Astrocyte of the spinal cord (primary cell): ENCODE data around the gene CASK.
"Not testable (repeated sequence)": the region's sequence is repeated elsewhere in the genome, so short reads cannot be mapped to it uniquely, and the experiment has no call there.

Experiments used
- DNase-seq: peaks from one replicate; pipeline ENCODE4 v3.0.0; 2011; ENCODE audit warnings: low read depth, low spot score
- H3K4me3 ChIP-seq: 2 replicates; pipeline ENCODE4 v1.5.1; 2011; ENCODE audit warnings: low read depth, mild to moderate bottlenecking, low read length, moderate library complexity
- in situ Hi-C: cut with HindIII; loops from 2 replicates; pipeline ENCODE4 v1.10.0; 2017; ENCODE audit warnings: low sequenced_read_pairs
- TF ChIP-seq, protein P1 (sequence below): IDR thresholded peaks from 2 replicates; pipeline ENCODE4 v1.5.1; 2012; ENCODE audit warnings: low read depth, mild to moderate bottlenecking, low read length, inconsistent platforms

The CASK gene

DNA sequence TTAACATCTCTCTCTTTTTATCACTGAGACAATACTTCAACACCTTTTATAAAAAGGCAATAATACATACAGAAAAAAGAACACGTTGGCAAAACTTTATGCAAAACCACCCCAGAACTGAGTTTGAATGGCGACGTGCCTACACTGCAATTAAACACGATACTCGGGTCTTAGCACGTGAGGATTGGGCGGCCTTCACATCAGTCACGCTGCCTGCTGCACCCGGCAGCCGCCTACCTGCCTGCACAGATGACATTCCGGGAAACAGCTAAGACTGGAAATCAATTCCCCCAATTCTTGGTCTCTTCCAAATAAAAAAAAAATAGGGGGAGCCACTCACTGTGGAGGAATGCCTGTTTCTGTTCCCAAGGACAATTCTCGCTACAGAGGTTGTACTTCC, 408.0 kb downstream of the CASK start:
- TF ChIP-seq, protein P1, sequence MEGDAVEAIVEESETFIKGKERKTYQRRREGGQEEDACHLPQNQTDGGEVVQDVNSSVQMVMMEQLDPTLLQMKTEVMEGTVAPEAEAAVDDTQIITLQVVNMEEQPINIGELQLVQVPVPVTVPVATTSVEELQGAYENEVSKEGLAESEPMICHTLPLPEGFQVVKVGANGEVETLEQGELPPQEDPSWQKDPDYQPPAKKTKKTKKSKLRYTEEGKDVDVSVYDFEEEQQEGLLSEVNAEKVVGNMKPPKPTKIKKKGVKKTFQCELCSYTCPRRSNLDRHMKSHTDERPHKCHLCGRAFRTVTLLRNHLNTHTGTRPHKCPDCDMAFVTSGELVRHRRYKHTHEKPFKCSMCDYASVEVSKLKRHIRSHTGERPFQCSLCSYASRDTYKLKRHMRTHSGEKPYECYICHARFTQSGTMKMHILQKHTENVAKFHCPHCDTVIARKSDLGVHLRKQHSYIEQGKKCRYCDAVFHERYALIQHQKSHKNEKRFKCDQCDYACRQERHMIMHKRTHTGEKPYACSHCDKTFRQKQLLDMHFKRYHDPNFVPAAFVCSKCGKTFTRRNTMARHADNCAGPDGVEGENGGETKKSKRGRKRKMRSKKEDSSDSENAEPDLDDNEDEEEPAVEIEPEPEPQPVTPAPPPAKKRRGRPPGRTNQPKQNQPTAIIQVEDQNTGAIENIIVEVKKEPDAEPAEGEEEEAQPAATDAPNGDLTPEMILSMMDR = no peak
- in situ Hi-C loops = no loop called here

GRCh38 chrX:41514179-41514578, 409.2 kb downstream of the CASK start:
- in situ Hi-C loops = no loop called here
- H3K4me3 ChIP-seq = no peak overlapping the region
- DNase-seq = no peak
- TF ChIP-seq, protein P1 = no peak

More for the DNA sequence above, 408.0 kb downstream of the CASK start:
- no peak overlapping the region for H3K4me3 ChIP-seq
- no peak for DNase-seq

- H3K4me3 ChIP-seq, DNase-seq, in situ Hi-C loops: not testable (repeated sequence)
These were observed 410.5 kb downstream of the CASK start for GRCh38 chrX:41512853-41513252.

GRCh38 chrX:41512394-41512793, 411.0 kb downstream of the CASK start:
- DNase-seq = no peak
- TF ChIP-seq, protein P1 = no peak
- in situ Hi-C loops = no loop called here
- no peak overlapping the region for H3K4me3 ChIP-seq

- DNase-seq = no peak
- no peak overlapping the region for H3K4me3 ChIP-seq
- in situ Hi-C loops = no loop called here
- TF ChIP-seq, protein P1 = no peak
These were observed 415.4 kb downstream of the CASK start for GRCh38 chrX:41507919-41508318.

DNA sequence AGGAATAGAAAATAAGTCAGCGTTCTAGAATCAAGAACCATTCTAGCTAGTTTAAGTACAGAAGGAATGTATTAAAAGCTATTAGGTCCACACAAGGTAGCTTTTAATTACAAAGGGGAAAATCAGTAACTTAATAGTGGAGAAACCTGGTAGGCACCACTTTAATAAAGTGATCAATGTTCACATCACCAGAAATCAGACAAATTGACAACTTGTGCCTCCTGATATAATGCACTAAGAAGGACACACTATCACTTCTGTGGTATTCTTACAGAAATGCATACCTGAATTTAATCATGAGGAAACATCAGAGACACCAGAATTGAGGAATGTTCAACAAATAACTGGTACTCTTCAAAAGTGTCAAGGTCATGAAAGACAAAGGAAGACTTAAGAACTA, 421.4 kb downstream of the CASK start:
- in situ Hi-C loops = no loop called here
- DNase-seq = no peak
- TF ChIP-seq, protein P1 = no peak
- no peak overlapping the region for H3K4me3 ChIP-seq

DNA sequence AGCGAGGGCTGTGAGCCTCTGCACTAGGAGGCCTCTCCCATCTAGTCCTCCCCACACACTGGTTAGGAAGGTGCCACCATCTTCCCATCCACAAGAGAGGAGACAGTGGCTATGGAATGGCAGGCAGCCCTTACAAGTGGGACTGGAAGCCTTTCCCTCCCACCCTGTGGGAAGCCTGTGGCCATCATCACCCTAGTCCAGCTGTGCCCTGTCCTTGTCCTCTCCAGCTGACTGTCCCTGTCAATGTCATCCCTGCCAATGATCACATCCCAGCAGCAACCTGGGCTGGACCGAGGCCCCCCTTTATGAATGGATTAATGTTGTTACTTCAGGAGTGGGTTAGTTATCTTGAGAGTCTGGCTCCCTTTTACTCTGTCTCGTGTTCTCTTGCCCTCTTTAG, 423.4 kb downstream of the CASK start:
- no peak overlapping the region for H3K4me3 ChIP-seq
- TF ChIP-seq, protein P1 = no peak
- in situ Hi-C loops = no loop called here
- no peak for DNase-seq
